ENCODE measurements around the gene SUGCT.

DNA sequence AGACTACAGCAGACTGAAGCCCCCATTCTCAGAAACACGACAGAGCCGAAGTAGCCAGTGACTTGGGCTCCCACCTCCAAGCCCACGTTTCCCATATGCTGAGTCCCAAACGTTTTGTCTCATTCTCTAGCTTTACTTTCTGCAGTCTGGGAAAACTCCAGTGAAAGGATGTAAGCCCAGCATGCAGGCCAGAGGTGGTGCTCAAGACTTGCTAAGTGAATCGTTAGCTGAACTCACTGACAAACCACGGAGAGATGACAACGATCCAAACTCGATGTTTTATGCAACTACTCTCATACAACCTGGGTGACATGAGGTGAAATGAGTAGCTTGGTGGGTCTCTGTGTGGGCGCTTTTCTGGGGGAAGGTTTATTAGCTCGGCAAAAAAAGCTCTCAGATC lies 731.8 kb downstream of the SUGCT start:
- no peak for TF ChIP-seq YY1 (IDR thresholded peaks at IDR 0.05; ENCODE audit: insufficient read depth, insufficient read length)
- no peak for TF ChIP-seq ZNF274 (IDR thresholded peaks at IDR 0.05; ENCODE audit: low read depth, low read length)
- no peak for TF ChIP-seq SUZ12 (IDR thresholded peaks at IDR 0.05; ENCODE audit: extremely low read depth, insufficient read depth, insufficient read length)
